GM12874 (cell line): ENCODE measurements around the gene KAZN.

Experiments used
- CTCF ChIP-seq: IDR thresholded peaks from 2 replicates; pipeline ENCODE4 v1.5.1; 2011; ENCODE audit warnings: low read depth, mild to moderate bottlenecking, control low read depth, low read length, moderate library complexity; ENCODE audit not compliant: insufficient read depth

The KAZN gene

GRCh38 chr1:15104768-15105167, 506.3 kb downstream of the KAZN start:
- TF ChIP-seq CTCF = no peak

GRCh38 chr1:15106608-15107007, 508.1 kb downstream of the KAZN start:
- TF ChIP-seq CTCF = no peak

GRCh38 chr1:15107058-15107687, 508.7 kb downstream of the KAZN start:
- TF ChIP-seq CTCF = no peak

GRCh38 chr1:15107911-15108310, 509.4 kb downstream of the KAZN start:
- no peak for TF ChIP-seq CTCF

GRCh38 chr1:15110128-15110866, 511.8 kb downstream of the KAZN start:
- no peak for TF ChIP-seq CTCF

- no peak for TF ChIP-seq CTCF
These were observed 512.4 kb downstream of the KAZN start for GRCh38 chr1:15110867-15111230.

GRCh38 chr1:15113146-15113545, 514.7 kb downstream of the KAZN start:
- no peak for TF ChIP-seq CTCF
